ENCODE results near the gene KCNJ2.

DNA sequence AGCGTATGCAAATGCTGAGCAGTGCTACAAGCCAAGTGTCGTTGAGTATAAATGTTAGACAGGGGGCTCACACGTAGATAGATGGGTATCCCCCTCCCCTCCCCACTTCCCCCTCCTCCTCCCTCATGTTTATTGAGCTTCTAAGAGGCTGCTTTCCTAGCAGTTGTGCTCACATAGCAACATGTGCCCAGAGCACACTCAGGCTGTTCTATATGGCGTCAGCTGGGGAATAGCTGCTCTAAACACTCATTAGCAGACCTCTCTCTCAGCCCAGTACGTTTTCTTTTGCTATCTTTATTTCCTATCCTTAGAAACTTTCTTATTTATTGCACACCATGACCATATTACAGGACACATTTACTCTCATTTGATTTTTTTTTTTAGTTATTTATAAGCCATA lies 1.8 kb downstream of the KCNJ2 start:
- TF ChIP-seq TAF1 (IDR thresholded peaks at IDR 0.05; ENCODE audit: low read depth, low read length) (no peak), POLR2A (IDR thresholded peaks at IDR 0.05; ENCODE audit: low read depth, low read length) (no peak), POLR2AphosphoS5 (IDR thresholded peaks at IDR 0.05; ENCODE audit: low read depth, low read length) (no peak), SPI1 (IDR thresholded peaks at IDR 0.05; ENCODE audit: low read depth, low read length) (no peak), PAX5 (IDR thresholded peaks at IDR 0.05; ENCODE audit: insufficient read depth, low read length, severe bottlenecking) (no peak), POU2F2 (IDR thresholded peaks at IDR 0.05; ENCODE audit: low read depth, low read length) (no peak)
